Prostate gland (tissue), 2 donors: ENCODE data around the gene DUOXA2.
"Not testable (repeated sequence)": the region's sequence is repeated elsewhere in the genome, so short reads cannot be mapped to it uniquely, and the experiment has no call there.

ENCODE experiments used
- CTCF ChIP-seq, 4 experiments: fragments of 200-600 bp in 2 of 4; fragments of 450-650 bp in 2 of 4; sonication (generic) in 2 of 4; IDR thresholded peaks; 1 replicate in 3 of 4; 2 replicates in 1 of 4; pipeline ENCODE4 v1.5.1; 2016 to 2019; ENCODE audit warnings: antibody characterized with exemption in 4 of 4, mild to moderate bottlenecking in 2 of 4, moderate library complexity in 2 of 4
- POLR2A ChIP-seq: fragments of 450-650 bp; IDR thresholded peaks from one replicate; pipeline ENCODE4 v1.6.1; 2016; ENCODE audit warnings: antibody characterized with exemption, mild to moderate bottlenecking
- POLR2AphosphoS5 ChIP-seq: sonication (generic); formaldehyde crosslinking; IDR thresholded peaks from one replicate; pipeline ENCODE4 v1.6.1; 2017; ENCODE audit warnings: antibody characterized with exemption

GRCh38 chr15:45077391-45077790 is 36.7 kb upstream of the DUOXA2 start:
- not testable (repeated sequence) for TF ChIP-seq POLR2A; CTCF (IDR thresholded peaks at IDR 0.05); POLR2AphosphoS5
